MCF 10A (cell line): Measurements from ENCODE around the gene PI4KA. TPM values are rescaled to one million over a fixed set of nuclear protein-coding genes. Genes with fewer than 3 reads are reported as not detected.

ENCODE experiments used
- BruUV-seq: library from RNA; stranded (reverse); fragments of 400-500 nt; replicated peaks from 2 replicates; lab custom pipeline; 2021; lab: Mats Ljungman, UMichigan
- CTCF ChIA-PET: fragments of 300-600 bp; sonication (Branson Sonifier 250); formaldehyde crosslinking; extraction: SDS; loops from one replicate; lab custom pipeline; 2021; ENCODE audit warnings: antibody characterized with exemption, inconsistent platforms; lab: Yijun Ruan, JAX
- POLR2A ChIA-PET: fragments of 300-600, 350-650 bp; sonication (Branson Sonifier 250); formaldehyde crosslinking; extraction: SDS; loops from one replicate; lab custom pipeline; 2020; ENCODE audit warnings: antibody characterized with exemption, inconsistent platforms; lab: Yijun Ruan, JAX
- DNase-seq: peaks from one replicate; pipeline ENCODE4 v3.0.0-alpha.2; 2018; ENCODE audit not compliant: unreplicated experiment
- H3K27ac Mint-ChIP-seq: one replicate; pipeline ENCODE4 v1.8.0; 2022; ENCODE audit warnings: mild to moderate bottlenecking, low read depth, mixed read lengths; ENCODE audit not compliant: unreplicated experiment
- H3K27me3 Mint-ChIP-seq: one replicate; pipeline ENCODE4 v1.8.0; 2022; ENCODE audit warnings: mixed read lengths; ENCODE audit not compliant: insufficient read depth, unreplicated experiment
- H3K36me3 Mint-ChIP-seq: one replicate; pipeline ENCODE4 v1.8.0; 2022; ENCODE audit warnings: mild to moderate bottlenecking, moderate library complexity, mixed read lengths; ENCODE audit not compliant: insufficient read depth, unreplicated experiment
- H3K4me1 Mint-ChIP-seq: one replicate; pipeline ENCODE4 v1.8.0; 2022; ENCODE audit warnings: mixed read lengths; ENCODE audit not compliant: insufficient read depth, unreplicated experiment
- H3K4me3 Mint-ChIP-seq: one replicate; pipeline ENCODE4 v1.8.0; 2022; ENCODE audit warnings: mild to moderate bottlenecking, moderate library complexity, mixed read lengths; ENCODE audit not compliant: unreplicated experiment
- H3K9me3 Mint-ChIP-seq: one replicate; pipeline ENCODE4 v1.8.0; 2022; ENCODE audit warnings: mixed read lengths; ENCODE audit not compliant: unreplicated experiment
- intact Hi-C: fragments of 100-400 bp; cut with micrococcal nuclease; formaldehyde crosslinking; loops from 2 replicates; pipeline ENCODE4 v1.14.1; 2022
- total RNA-seq: library from RNA; stranded (reverse); gene quantifications from 2 replicates; pipeline ENCODE4 v1.2.3, GENCODE V29; 2022
- TF ChIP-seq, protein P1 (sequence below): fragments of 200-600 bp; IDR thresholded peaks from one replicate; pipeline ENCODE4 v1.8.0; 2022; ENCODE audit warnings: antibody characterized with exemption, mild to moderate bottlenecking; ENCODE audit not compliant: unreplicated experiment

The PI4KA gene
- total RNA-seq, 1 experiment from 2014 or later = 39.0 TPM

GRCh38 chr22:20728523-20729190, 130.0 kb downstream of the PI4KA start:
- DNase-seq = no peak
- Mint-ChIP-seq H3K27ac (no peak overlapping the region), H3K4me1 (no peaks in the 10 kb centered on the region), H3K9me3 (no peaks in the 10 kb centered on the region), H3K4me3 (no peak overlapping the region), H3K27me3 (no peaks in the 10 kb centered on the region), H3K36me3 (peaks cover 37% of the 10 kb centered on the region)
- ChIA-PET POLR2A (no interaction called here), CTCF (interaction anchor here (0.6 kb wide), 1 partner anchor 55 kb away, joined by 4 read pairs; no protein-coding TSS in a partner anchor)
- BruUV-seq = no TSS peak
- TF ChIP-seq, protein P1, sequence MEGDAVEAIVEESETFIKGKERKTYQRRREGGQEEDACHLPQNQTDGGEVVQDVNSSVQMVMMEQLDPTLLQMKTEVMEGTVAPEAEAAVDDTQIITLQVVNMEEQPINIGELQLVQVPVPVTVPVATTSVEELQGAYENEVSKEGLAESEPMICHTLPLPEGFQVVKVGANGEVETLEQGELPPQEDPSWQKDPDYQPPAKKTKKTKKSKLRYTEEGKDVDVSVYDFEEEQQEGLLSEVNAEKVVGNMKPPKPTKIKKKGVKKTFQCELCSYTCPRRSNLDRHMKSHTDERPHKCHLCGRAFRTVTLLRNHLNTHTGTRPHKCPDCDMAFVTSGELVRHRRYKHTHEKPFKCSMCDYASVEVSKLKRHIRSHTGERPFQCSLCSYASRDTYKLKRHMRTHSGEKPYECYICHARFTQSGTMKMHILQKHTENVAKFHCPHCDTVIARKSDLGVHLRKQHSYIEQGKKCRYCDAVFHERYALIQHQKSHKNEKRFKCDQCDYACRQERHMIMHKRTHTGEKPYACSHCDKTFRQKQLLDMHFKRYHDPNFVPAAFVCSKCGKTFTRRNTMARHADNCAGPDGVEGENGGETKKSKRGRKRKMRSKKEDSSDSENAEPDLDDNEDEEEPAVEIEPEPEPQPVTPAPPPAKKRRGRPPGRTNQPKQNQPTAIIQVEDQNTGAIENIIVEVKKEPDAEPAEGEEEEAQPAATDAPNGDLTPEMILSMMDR = no peak
- intact Hi-C loops = no loop called here

DNA sequence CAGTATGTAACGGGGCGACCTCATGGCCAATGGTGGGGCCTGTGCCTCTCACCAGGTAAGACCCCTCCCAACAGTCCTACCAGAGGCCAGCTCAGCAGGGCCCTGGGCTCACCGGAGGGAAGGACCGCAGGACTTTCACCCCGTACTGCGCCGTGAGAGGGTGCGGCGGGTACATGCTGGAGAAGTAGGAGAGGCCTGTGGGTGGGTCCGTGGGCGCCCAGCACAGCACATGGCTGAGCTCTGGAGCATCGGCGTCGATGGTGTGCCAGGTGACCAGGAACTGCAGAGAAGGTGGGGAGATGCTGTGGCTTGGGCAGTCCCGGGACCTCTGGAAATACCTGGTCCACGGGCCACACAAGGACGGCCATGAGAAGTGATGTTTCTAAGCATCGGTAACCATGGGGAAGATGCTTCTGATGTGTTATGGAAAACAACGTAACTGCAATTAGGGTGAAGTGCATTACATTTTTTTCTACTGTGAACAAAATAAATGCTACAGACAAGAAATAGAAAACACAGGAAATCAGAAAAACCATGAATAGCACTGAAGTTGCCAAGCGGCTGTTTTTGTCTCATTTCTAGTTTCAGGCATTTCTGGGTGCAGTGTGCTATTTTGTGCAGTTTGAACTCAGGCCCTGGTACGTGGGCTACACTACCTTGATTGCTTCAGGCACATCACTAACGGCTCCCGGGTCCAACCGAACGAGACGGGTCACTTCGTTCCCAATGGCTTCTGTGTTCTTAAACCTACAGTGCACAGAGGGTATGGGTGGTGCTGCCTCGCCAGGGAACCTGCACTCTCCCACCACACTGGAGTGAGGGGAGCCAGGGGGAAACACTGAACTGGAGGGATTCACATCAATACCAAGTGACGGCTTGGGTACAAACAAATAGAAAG, 131.2 kb downstream of the PI4KA start:
- Mint-ChIP-seq H3K9me3 (no peaks in the 10 kb centered on the region), H3K4me3 (no peak overlapping the region), H3K27ac (no peak overlapping the region), H3K36me3 (peaks cover 33% of the 10 kb centered on the region), H3K27me3 (no peaks in the 10 kb centered on the region), H3K4me1 (no peaks in the 10 kb centered on the region)
- TF ChIP-seq, protein P1 = no peak
- ChIA-PET CTCF (no interaction called here), POLR2A (no interaction called here)
- intact Hi-C loops = no loop called here
- no peak for DNase-seq
- BruUV-seq = no TSS peak

- H3K9me3 Mint-ChIP-seq = no peaks in the 10 kb centered on the region
- no peak overlapping the region for H3K27ac Mint-ChIP-seq
- DNase-seq = no peak
- CTCF ChIA-PET = interaction anchor here (0.6 kb wide), 1 partner anchor 14 kb away, joined by 4 read pairs; no protein-coding TSS in a partner anchor
- BruUV-seq = no TSS peak
- TF ChIP-seq, protein P1 = no peak
- POLR2A ChIA-PET = no interaction called here
- intact Hi-C loops = no loop called here
- H3K4me1 Mint-ChIP-seq = no peaks in the 10 kb centered on the region
- peaks cover 37% of the 10 kb centered on the region for H3K36me3 Mint-ChIP-seq
- no peak overlapping the region for H3K4me3 Mint-ChIP-seq
- H3K27me3 Mint-ChIP-seq = no peaks in the 10 kb centered on the region
Measured at GRCh38 chr22:20725987-20726558, 132.5 kb downstream of the PI4KA start.
